ENCODE data around the gene CBARP. TPM values are rescaled to one million over a fixed set of nuclear protein-coding genes. Genes with fewer than 3 reads are reported as not detected.

Gene CBARP
- total RNA-seq, 1 donor from 2014 or later = 0.96 TPM

DNA sequence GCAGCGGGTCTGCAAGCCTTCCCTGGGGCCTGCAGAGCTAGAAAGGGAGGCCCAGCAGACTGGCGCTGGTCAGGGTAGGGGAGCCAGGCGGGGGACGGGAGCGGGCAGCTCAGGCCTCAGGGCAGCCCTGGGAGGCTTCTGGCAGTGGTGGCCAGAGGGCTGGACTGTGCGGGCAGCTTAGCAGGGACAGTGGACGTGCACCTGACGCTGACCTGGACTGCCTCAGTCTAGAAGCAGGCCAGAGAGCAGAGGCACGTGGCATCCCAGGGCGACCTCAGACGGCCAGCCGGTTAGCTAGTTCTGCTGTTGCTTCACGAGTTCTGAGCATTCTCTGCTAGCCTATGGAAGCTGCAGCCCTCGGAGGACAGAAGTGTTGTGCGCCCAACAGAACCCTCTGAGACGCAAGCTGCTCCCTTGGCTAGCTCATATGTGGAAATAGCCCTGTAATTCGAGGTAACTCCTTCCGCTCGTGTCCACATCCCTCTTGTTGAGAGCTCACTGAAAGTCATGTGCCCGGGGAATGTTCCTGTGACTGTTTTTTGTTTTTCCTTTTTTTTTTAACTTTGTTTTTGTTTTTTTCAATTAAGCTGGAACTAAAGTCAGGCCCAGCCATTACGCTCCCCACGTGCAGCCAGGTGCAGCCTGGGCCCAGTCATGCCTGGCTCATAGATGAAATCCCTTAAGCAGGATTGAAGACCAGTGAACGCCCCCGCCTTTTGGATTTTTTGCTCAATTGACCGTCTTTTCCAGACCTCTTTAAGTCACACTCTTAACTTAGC is 35.6 kb upstream of the CBARP start:
- H3K4me3 ChIP-seq = peak overlapping the region; percentile 86
- H3K36me3 ChIP-seq = peaks cover 50% of the 10 kb centered on the region
- intact Hi-C loops (cut with micrococcal nuclease) = no loop called here
- no peak for DNase-seq
- H3K27ac ChIP-seq (replicated peaks) = peak overlapping the region; percentile 100
- no peaks in the 10 kb centered on the region for H3K27me3 ChIP-seq (ENCODE audit: low read depth)
- H3K9me3 ChIP-seq (replicated peaks) = no peaks in the 10 kb centered on the region
- peaks cover 77% of the 10 kb centered on the region for H3K4me1 ChIP-seq
- TF ChIP-seq, protein P1, sequence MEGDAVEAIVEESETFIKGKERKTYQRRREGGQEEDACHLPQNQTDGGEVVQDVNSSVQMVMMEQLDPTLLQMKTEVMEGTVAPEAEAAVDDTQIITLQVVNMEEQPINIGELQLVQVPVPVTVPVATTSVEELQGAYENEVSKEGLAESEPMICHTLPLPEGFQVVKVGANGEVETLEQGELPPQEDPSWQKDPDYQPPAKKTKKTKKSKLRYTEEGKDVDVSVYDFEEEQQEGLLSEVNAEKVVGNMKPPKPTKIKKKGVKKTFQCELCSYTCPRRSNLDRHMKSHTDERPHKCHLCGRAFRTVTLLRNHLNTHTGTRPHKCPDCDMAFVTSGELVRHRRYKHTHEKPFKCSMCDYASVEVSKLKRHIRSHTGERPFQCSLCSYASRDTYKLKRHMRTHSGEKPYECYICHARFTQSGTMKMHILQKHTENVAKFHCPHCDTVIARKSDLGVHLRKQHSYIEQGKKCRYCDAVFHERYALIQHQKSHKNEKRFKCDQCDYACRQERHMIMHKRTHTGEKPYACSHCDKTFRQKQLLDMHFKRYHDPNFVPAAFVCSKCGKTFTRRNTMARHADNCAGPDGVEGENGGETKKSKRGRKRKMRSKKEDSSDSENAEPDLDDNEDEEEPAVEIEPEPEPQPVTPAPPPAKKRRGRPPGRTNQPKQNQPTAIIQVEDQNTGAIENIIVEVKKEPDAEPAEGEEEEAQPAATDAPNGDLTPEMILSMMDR (IDR thresholded peaks at IDR 0.05; ENCODE audit: borderline replicate concordance) = no peak

DNA sequence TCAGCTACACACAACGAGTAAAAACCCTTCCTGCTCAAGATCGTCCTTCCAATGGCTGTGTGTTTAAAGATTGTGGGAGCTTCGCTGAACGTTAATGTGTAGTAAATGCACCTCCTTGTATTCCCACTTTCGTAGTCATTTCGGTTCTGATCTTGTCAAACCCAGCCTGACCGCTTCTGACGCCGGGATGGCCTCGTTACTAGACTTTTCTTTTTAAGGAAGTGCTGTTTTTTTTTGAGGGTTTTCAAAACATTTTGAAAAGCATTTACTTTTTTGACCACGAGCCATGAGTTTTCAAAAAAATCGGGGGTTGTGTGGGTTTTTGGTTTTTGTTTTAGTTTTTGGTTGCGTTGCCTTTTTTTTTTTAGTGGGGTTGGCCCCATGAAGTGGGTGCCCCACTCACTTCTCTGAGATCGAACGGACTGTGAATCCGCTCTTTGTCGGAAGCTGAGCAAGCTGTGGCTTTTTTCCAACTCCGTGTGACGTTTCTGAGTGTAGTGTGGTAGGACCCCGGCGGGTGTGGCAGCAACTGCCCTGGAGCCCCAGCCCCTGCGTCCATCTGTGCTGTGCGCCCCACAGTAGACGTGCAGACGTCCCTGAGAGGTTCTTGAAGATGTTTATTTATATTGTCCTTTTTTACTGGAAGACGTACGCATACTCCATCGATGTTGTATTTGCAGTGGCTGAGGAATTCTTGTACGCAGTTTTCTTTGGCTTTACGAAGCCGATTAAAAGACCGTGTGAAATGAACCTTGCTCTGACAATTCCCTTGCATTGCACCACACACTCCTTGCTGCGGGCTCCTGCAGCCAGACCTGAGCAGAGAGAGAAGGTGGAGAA is 34.8 kb upstream of the CBARP start:
- H3K36me3 ChIP-seq = peaks cover 50% of the 10 kb centered on the region
- TF ChIP-seq, protein P1 (IDR thresholded peaks at IDR 0.05; ENCODE audit: borderline replicate concordance) = no peak
- intact Hi-C loops (cut with micrococcal nuclease) = no loop called here
- peak overlapping the region; percentile 100 for H3K27ac ChIP-seq (replicated peaks)
- H3K4me3 ChIP-seq = peak overlapping the region; percentile 86
- no peaks in the 10 kb centered on the region for H3K9me3 ChIP-seq (replicated peaks)
- no peaks in the 10 kb centered on the region for H3K27me3 ChIP-seq (ENCODE audit: low read depth)
- peaks cover 86% of the 10 kb centered on the region for H3K4me1 ChIP-seq
- no peak for DNase-seq

DNA sequence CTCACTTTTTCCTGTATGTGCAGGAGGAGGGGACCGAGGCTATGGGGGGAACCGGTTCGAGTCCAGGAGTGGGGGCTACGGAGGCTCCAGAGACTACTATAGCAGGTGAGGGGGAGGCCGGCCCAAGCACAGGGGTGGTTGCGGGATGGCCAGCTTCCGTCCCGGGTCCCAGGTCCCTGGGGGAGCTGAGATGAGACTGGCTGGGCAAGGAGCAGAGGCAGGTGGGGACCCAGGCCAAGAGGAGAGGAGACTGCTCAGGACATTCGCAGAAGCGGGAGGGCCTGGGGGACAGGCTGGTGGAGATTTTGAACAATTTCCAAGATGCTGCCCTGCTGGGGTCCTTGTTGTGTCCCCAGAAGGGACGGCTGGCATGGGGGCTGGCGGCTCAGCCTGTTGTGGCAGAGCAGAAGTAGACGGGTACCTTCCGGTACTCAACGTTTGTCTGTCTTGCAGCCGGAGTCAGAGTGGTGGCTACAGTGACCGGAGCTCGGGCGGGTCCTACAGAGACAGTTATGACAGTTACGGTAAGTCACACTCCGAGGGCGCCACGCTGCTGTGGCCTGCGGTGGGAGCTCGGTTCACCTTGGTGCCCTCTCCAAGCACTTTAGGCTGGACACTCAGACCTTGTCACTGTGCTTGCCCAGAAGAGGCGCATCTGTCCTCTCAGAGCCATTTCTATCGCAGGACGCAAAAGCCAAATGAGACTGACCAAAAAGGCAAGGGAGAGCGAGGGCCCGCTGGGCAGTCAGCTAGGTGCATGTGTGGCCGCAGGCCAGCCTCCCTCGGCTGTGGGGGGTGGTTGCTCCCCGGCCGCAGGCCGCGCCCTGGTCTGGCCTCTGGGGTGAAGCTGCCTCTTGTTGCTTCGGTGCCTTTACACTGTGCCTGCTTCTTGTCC is 34.0 kb upstream of the CBARP start:
- no peaks in the 10 kb centered on the region for H3K9me3 ChIP-seq (replicated peaks)
- H3K27ac ChIP-seq (replicated peaks) = peak overlapping the region; percentile 100
- DNase-seq = no peak
- H3K4me1 ChIP-seq = peaks cover 90% of the 10 kb centered on the region
- H3K4me3 ChIP-seq = peak overlapping the region; percentile 86
- H3K27me3 ChIP-seq (ENCODE audit: low read depth) = no peaks in the 10 kb centered on the region
- H3K36me3 ChIP-seq = peaks cover 50% of the 10 kb centered on the region
- intact Hi-C loops (cut with micrococcal nuclease) = no loop called here
- TF ChIP-seq, protein P1 (IDR thresholded peaks at IDR 0.05; ENCODE audit: borderline replicate concordance) = no peak

DNA sequence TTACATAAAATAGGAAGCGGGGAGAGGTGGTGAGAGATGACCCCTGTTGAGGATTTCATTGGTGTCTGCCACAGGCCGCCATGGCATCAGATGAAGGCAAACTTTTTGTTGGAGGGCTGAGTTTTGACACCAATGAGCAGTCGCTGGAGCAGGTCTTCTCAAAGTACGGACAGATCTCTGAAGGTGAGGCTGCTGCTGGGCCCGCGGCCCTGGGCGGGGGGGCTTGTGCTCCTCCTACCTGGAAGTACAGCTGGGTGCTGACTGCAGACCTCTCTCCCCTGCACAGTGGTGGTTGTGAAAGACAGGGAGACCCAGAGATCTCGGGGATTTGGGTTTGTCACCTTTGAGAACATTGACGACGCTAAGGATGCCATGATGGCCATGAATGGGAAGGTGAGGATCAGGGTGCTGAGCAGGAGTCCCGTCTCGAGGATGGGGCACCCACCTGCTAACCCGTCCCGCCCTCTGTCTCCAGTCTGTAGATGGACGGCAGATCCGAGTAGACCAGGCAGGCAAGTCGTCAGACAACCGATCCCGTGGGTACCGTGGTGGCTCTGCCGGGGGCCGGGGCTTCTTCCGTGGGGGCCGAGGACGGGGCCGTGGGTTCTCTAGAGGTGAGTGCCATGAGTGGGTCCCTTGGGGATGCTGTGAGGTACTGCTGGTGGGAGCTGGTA is 33.2 kb upstream of the CBARP start:
- Histone ChIP-seq H3K27ac (replicated peaks) (peak overlapping the region; percentile 100), H3K4me3 (peak overlapping the region; percentile 86), H3K4me1 (peaks cover 90% of the 10 kb centered on the region), H3K27me3 (ENCODE audit: low read depth) (no peaks in the 10 kb centered on the region), H3K9me3 (replicated peaks) (no peaks in the 10 kb centered on the region), H3K36me3 (peaks cover 50% of the 10 kb centered on the region)
- DNase-seq = no peak
- TF ChIP-seq, protein P1 (IDR thresholded peaks at IDR 0.05; ENCODE audit: borderline replicate concordance) = no peak
- intact Hi-C loops (cut with micrococcal nuclease) = no loop called here
